HEK293T (cell line): ENCODE results near the gene INSIG2.

ENCODE experiments used
- CTCF ChIA-PET: fragments of 350-600 bp; formaldehyde crosslinking; extraction: SDS; loops from one replicate; lab custom pipeline; 2021; ENCODE audit warnings: antibody characterized with exemption, inconsistent platforms; lab: Yijun Ruan, JAX
- POLR2A ChIA-PET: fragments of 350-600 bp; formaldehyde crosslinking; extraction: SDS; loops from one replicate; lab custom pipeline; 2020; ENCODE audit warnings: antibody characterized with exemption, inconsistent platforms; lab: Yijun Ruan, JAX
- DNase-seq: peaks from one replicate; pipeline ENCODE4 v3.0.0; 2012; ENCODE audit warnings: mixed read lengths; ENCODE audit errors: extremely low spot score
- ARNT ChIP-seq: fragments of 450-650 bp; IDR thresholded peaks from 2 replicates; pipeline ENCODE4 v1.6.1; 2017; ENCODE audit warnings: mild to moderate bottlenecking
- BHLHE40 ChIP-seq: fragments of 450-650 bp; IDR thresholded peaks from 2 replicates; pipeline ENCODE4 v1.6.1; 2016; ENCODE audit warnings: mild to moderate bottlenecking, moderate library complexity, borderline replicate concordance
- CTBP1 ChIP-seq: fragments of 450-650 bp; IDR thresholded peaks from 2 replicates; pipeline ENCODE4 v1.6.1; 2016; ENCODE audit warnings: borderline replicate concordance
- ELF4 ChIP-seq: fragments of 450-650 bp; IDR thresholded peaks from 2 replicates; pipeline ENCODE4 v1.6.1; 2017; ENCODE audit warnings: antibody characterized with exemption
- FOXA1 ChIP-seq: fragments of 450-650 bp; IDR thresholded peaks from 2 replicates; pipeline ENCODE4 v1.6.1; 2016; ENCODE audit warnings: mild to moderate bottlenecking
- FOXK2 ChIP-seq: fragments of 450-650 bp; IDR thresholded peaks from 2 replicates; pipeline ENCODE4 v1.6.1; 2016; ENCODE audit warnings: mild to moderate bottlenecking
- FOXM1 ChIP-seq: fragments of 450-650 bp; IDR thresholded peaks from 2 replicates; pipeline ENCODE4 v1.6.1; 2017; ENCODE audit warnings: mild to moderate bottlenecking, borderline replicate concordance
- HDGF ChIP-seq: fragments of 450-650 bp; IDR thresholded peaks from 2 replicates; pipeline ENCODE4 v1.6.1; 2017; ENCODE audit warnings: antibody characterized with exemption, borderline replicate concordance
- L3MBTL2 ChIP-seq: fragments of 450-650 bp; conservative IDR thresholded peaks from 2 replicates; pipeline ENCODE4 v1.6.1; 2016; ENCODE audit warnings: mild to moderate bottlenecking
- LEF1 ChIP-seq: fragments of 450-650 bp; IDR thresholded peaks from 2 replicates; pipeline ENCODE4 v1.6.1; 2017; ENCODE audit warnings: mild to moderate bottlenecking, borderline replicate concordance
- NFRKB ChIP-seq: fragments of 450-650 bp; IDR thresholded peaks from 2 replicates; pipeline ENCODE4 v1.6.1; 2016; ENCODE audit warnings: mild to moderate bottlenecking, moderate library complexity
- PKNOX1 ChIP-seq: fragments of 450-650 bp; IDR thresholded peaks from 2 replicates; pipeline ENCODE4 v1.6.1; 2016
- SP1 ChIP-seq: fragments of 450-650 bp; IDR thresholded peaks from 2 replicates; pipeline ENCODE4 v1.6.1; 2017
- SUZ12 ChIP-seq: fragments of 450-650 bp; IDR thresholded peaks from 2 replicates; pipeline ENCODE4 v1.6.1; 2016; ENCODE audit warnings: mild to moderate bottlenecking
- TARDBP ChIP-seq: fragments of 450-650 bp; IDR thresholded peaks from 2 replicates; pipeline ENCODE4 v1.6.1; 2016
- ZNF384 ChIP-seq: fragments of 450-650 bp; IDR thresholded peaks from 2 replicates; pipeline ENCODE4 v1.6.1; 2016

The INSIG2 gene

GRCh38 chr2:118062669-118063068 lies 25.6 kb upstream of the INSIG2 start:
- ChIA-PET CTCF (interaction anchor here (0.8 to 2.6 kb wide), 2 partner anchors 11 to 16 kb away, joined by 5 to 8 read pairs; no protein-coding TSS in a partner anchor), POLR2A (no interaction called here)

GRCh38 chr2:118065015-118065706 lies 23.1 kb upstream of the INSIG2 start:
- TF ChIP-seq PKNOX1 (peak; percentile 62), HDGF (no peak)
- ChIA-PET POLR2A (interaction anchor here (1.5 kb wide), 1 partner anchor 24 kb away, joined by 4 read pairs; no protein-coding TSS in a partner anchor), CTCF (interaction anchor here (0.6 to 1.2 kb wide), 4 partner anchors 14 to 855 kb away, joined by 3 to 4 read pairs (median 4); partner anchors contain the start of gene INSIG2)
- no peak for DNase-seq

More at GRCh38 chr2:118062669-118063068, 25.6 kb upstream of the INSIG2 start:
- TF ChIP-seq SUZ12 (no peak), ELF4 (no peak), TARDBP (no peak), FOXA1 (no peak), SP1 (no peak), NFRKB (no peak), L3MBTL2 (no peak), HDGF (no peak), FOXM1 (no peak), LEF1 (no peak), CTBP1 (no peak), PKNOX1 (no peak), FOXK2 (no peak), ARNT (no peak), ZNF384 (no peak), BHLHE40 (no peak)
- no peak for DNase-seq

- DNase-seq = no peak
- CTCF ChIA-PET = interaction anchor here (0.6 to 1.0 kb wide), 3 partner anchors 33 to 854 kb away, joined by 3 to 4 read pairs (median 3); no protein-coding TSS in a partner anchor
- TF ChIP-seq L3MBTL2 (no peak), TARDBP (no peak), ARNT (no peak)
- POLR2A ChIA-PET = no interaction called here
These were observed 22.3 kb upstream of the INSIG2 start for GRCh38 chr2:118065921-118066511.

- CTCF ChIA-PET = interaction anchor here (1.1 kb wide), 1 partner anchor 16 kb away, joined by 4 read pairs; no protein-coding TSS in a partner anchor
- POLR2A ChIA-PET = interaction anchor here (0.6 to 1.6 kb wide), 2 partner anchors 11 to 663 kb away, joined by 3 to 7 read pairs; partner anchors contain the start of gene INSIG2
- no peak for DNase-seq
- no peak for TF ChIP-seq HDGF
- no peak for TF ChIP-seq LEF1
- TF ChIP-seq TARDBP = no peak
- TF ChIP-seq BHLHE40 = no peak
- no peak for TF ChIP-seq SP1
- TF ChIP-seq SUZ12 = no peak
- no peak for TF ChIP-seq NFRKB
- TF ChIP-seq ARNT = no peak
- no peak for TF ChIP-seq ELF4
- TF ChIP-seq ZNF384 = no peak
- no peak for TF ChIP-seq FOXM1
- no peak for TF ChIP-seq L3MBTL2
- no peak for TF ChIP-seq FOXA1
These were observed 10.5 kb upstream of the INSIG2 start for GRCh38 chr2:118077636-118078247.

- ChIA-PET POLR2A (interaction anchor here (1.6 kb wide), 1 partner anchor 10 kb away, joined by 7 read pairs; the partner anchor contains the start of gene INSIG2), CTCF (interaction anchor here (1.1 kb wide), 1 partner anchor 17 kb away, joined by 4 read pairs; no protein-coding TSS in a partner anchor)
- TF ChIP-seq SP1 = no peak
- no peak for TF ChIP-seq NFRKB
- TF ChIP-seq ZNF384 = no peak
- no peak for TF ChIP-seq FOXM1
- TF ChIP-seq HDGF = no peak
- TF ChIP-seq ELF4 = no peak
- DNase-seq = no peak
These were observed 9.5 kb upstream of the INSIG2 start for GRCh38 chr2:118078734-118079133.

GRCh38 chr2:118084491-118085089 lies 3.7 kb upstream of the INSIG2 start:
- CTCF ChIA-PET = interaction anchor here (0.6 kb wide), 1 partner anchor 38 kb away, joined by 3 read pairs; no protein-coding TSS in a partner anchor
- no peak for DNase-seq
- POLR2A ChIA-PET = no interaction called here
- TF ChIP-seq TARDBP (no peak), PKNOX1 (no peak), BHLHE40 (no peak), HDGF (no peak), ZNF384 (no peak), CTBP1 (no peak), LEF1 (no peak), NFRKB (no peak), ARNT (no peak), L3MBTL2 (no peak), ELF4 (no peak), FOXA1 (no peak)
